HG03135 (cell line): Measurements from ENCODE around the gene SLC7A6OS.

Experiments
- ATAC-seq: cut with Tn5 transposase; IDR thresholded peaks from one replicate; pipeline ENCODE4 v1.9.1; 2021; ENCODE audit warnings: mild to moderate bottlenecking, moderate library complexity; ENCODE audit not compliant: unreplicated experiment

Gene SLC7A6OS

DNA sequence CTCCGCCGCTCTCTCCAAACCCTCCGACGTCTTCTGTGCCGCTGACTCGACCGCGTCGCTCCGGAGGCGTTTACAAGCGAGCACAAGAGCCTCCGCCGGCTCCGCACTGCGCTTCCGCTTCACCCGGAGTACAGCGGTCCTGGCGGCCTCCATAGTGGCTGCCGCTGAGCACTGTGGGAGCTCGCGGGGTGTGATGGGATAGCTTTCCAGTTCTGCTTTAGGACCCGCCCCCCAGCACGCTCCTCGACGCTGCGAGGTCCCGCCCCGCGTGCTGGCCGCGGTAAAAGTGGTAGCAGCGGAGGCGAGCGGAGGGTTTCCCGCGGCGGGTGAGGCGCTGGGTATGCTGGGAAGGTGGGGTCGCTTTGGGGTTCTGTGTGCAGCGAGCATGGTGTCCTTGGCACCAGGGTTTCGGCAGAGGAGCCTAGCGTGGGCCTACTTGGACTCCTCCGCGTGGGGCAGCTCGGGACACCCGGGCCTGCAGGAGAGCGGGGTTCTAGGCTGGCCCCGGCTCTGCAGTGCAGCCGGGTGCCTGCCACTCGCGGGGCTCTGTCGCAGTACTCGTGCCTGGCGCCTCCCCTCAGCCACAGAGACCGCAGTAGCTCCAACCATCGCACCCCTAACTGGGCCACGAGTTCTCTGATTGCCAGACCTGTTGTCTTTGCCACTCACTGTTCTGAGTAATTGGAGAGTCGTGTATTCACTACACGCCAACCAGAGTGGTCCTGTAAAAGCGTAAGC lies at the start of gene SLC7A6OS, which contains the start of gene PRMT7:
TSS of gene SLC7A6OS (minus strand) at position 173 of the 738 bp plus-strand sequence. CDS start at position 153, 20 bp downstream.
TSS of gene PRMT7 (plus strand) at position 246 of the 738 bp plus-strand sequence. CDS start 4,961 bp downstream, outside the sequence.
- peak; percentile 86 for ATAC-seq

DNA sequence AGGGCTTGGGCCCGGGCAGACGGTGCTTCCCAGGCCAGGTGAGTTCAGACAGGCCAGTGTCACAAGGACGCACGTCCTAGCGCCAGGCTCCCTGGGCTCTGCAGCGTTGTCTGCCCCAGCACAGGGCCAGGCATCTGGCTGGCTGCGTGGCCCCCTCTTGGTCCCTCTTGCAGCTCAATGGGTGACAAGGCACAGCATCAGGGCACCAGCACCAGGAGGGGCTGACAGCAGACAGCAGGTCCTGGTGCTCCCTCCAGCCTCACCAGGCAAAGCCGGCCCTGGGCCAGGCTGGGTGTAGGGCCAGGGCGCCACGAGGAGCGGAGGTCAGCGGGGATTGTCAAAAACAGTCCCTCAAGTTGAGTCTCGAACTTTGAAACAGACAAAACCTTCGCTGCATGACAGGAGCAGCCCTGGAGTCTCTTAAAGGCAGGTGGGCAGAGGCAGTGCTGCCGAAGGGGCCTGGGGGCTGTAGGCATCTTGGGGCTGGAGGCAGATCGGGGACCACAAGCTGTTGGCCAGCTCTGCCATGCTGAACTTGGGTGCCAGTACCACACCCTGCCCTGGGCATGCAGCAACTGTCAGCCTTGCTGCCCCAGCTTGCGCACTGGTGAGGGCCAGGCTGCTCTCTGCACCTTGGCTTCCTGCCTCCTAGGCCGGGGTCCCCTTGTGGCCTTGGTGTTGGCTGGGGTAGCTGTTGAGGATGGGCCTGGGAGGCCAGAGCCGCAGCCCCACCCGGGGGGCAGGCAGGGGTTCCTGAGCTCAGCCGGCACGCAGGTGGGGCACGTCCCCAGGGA lies 48.8 kb upstream of the SLC7A6OS start:
- ATAC-seq, result no peak

DNA sequence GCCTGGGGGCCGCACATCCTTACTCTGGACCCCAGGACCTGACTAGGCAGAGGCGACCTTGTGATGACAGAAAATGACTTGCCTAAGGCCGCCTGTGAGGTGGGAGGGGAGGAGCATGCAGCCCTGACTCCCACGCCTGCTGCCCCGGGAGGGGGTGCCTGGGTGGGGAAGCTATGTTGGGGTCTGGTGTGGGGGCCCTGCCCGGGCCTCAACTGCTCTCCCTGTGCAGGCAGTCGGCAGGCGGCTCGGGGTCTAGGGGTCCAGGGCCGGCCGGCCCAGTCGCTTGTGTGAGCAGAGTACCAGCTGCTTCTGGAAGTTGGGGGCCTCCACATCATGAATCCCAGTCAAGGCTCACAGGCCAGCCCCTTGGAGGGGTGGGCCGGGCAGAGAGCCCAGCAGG lies 48.2 kb upstream of the SLC7A6OS start:
- no peak for ATAC-seq

DNA sequence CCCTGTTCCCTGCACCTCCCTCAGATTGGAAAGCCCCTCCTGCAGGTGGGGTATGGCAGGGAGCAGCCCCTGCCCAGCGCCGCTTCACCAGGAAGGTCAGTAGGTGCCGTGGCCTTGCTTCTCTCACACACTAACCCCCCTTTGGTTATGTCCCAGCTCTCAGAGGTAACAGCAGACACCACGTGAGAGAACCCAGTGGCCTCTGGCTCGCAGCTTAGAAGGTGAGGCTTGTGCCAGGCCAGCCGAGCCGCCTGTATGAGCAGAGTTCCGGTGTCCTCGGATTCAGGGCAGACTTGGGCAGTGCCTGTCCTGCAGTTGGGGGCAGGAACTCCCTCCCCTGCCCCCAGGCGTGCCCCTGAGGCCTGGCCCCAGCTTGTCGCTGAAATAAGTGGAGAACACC lies 47.2 kb upstream of the SLC7A6OS start:
- ATAC-seq, result no peak

DNA sequence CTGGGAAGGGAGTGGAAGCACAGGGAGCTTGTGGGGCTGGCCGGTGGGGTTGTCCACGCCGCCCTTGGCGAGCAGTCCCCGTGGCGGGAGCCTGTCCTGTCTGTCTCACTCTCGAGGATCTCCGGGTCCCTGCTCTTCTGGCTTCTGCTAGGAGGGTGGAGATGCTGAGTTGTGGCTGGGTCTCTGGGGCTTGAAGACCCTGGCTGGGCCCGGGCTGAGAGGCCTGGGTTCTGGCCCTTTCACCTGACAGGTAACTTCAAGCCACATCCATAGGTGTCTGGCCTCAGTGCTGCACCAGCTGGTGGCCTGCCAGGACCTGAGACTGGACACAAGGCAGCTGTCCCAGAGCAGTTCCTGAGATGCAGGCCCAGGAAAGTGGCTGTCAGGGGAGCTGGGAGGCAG lies 46.8 kb upstream of the SLC7A6OS start:
- no peak for ATAC-seq

DNA sequence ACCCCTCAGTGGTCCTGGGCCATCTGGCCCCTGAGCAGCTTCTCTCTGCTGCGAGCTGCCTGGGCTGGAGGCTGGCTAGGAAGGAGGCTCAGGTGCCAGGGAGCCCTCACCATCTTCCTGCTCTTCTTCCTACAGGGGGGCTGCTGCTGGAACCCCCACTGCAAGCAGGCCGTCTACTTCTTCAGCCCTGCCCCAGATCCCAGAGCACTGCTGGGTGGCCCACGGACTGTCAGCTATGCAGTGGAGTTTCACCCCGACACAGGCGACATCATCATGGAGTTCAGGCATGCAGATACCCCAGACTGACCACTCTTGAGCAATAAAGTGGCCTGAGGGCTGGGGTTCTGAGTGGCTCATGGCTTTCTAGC lies 46.2 kb upstream of the SLC7A6OS start:
- ATAC-seq, result no peak

DNA sequence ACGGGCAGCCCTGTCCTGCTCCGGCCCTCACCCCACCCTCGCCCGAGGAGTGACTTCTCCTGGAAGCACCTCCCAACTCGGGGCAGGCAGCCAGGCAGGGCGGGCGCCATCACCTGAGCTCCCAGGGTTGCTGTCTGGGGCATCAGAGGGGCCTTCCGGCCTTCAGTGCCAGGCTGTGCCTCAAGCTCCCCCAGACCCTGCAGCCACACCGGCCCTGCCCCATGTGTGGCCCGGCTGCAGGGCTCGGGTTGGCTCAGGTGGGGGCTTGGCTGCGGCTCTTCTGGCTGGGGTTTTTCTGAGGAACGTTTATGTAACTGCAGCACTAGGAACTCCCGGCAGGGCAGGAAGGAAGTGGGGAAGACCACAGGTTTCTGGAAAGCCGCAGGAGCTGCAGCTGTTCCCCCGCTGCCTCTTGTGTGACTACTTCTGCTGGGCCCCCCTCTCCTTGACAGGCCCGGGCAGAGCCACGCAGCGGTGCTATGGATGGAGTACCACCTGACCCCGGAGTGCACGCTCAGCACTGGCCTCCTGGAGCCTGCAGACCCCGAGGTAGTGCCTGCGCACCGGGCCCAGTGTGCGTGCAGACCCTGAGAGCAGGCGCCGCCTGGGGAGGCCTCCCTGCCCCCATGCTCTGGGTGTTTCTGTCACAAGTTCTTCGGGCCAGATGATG lies 45.6 kb upstream of the SLC7A6OS start:
- ATAC-seq, result peak; percentile 77

DNA sequence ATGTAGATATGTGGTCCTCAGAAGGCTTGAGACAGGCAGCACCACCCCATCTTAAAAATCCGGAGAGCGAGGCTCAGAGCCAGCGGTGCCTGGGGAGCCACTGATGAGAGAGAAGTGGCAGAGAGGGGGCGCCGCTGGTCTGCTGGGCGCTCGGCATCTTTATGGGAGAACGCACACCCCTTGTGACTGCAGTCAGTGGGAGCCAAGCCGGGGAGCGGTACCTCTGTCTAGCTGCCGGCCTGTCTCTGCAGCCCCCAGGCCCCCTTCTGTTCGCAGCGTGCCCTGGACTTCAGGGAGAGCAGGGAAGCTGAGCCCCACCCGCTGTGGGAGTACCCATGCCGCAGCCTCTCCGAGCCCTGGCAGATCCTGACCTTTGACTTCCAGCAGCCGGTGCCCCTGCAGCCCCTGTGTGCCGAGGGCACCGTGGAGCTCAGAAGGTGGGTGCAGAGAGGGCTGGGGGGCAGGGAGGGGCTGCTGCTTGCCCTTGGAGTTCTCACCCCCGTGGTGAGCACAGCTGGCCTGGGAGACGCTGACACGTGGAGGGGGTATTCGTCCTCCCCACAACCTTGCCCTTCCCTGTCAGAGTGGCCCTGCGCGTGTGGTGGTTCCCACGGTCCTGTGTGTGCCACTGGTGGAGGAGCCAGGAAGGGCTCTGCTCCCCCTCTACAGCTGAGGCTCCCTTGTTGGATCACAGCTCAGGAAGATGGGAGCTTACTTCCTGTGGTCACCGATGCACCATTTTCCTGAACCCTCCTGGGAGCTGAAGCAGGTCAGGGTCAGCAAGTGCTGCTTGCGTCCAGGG lies 44.9 kb upstream of the SLC7A6OS start:
- peak; percentile 20 for ATAC-seq

DNA sequence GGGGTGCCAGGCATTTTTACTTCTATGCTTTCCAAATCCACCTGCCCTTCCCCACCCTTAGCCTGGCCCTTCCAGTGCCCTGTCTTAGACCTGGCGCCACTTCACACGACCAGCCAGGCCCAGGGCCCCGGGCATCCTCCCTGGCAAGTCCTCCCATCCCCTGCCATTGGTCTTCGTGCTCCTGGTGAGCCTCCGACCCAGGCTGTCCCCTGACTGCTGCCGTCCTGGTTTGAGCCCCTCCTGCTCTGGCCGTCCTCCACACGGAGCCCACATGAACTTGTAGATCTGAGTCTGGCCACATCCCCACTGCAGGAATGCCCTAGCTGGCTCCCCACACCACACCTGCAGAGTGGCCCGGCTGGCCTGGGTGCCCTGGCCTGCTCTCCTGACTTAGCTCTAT lies 44.1 kb upstream of the SLC7A6OS start:
- no peak for ATAC-seq

DNA sequence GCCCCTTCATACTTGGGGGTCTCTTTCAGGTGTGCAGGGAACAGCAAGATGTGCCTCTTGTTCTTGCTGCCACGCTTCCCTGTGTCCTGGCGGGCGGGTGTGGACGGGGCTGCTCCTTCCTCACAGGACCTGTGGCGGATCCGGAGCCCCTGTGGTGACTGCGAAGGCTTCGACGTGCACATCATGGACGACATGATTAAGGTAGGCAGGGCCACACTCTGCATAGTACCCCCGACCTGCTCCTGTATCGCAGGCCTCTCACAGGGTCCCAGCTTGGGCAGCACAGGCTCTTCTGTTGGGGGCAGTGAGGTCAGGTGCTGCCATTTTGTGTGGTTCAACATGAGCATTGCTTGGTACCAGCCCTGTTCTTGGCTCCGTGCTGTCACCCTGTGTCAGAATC lies 42.6 kb upstream of the SLC7A6OS start:
- no peak for ATAC-seq

DNA sequence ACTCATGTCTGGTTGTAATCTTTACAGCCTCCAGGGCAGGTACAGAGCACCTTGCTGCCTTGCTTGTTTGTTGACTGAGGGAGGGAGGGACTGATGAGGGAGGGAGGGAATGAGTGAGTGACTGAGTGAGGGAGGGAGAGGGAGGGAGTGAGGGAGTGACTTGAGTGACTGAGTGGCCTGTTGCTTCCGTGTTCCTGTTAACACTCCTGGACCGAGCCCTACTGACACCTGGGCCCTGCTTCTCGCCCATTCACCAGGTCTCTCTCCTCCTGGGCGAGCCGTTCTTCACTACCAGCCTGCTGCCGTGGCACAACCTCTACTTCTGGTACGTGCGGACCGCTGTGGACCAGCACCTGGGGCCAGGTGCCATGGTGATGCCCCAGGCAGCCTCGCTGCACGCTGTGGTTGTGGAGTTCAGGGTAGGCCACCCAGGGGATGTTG lies 41.3 kb upstream of the SLC7A6OS start:
- no peak for ATAC-seq

DNA sequence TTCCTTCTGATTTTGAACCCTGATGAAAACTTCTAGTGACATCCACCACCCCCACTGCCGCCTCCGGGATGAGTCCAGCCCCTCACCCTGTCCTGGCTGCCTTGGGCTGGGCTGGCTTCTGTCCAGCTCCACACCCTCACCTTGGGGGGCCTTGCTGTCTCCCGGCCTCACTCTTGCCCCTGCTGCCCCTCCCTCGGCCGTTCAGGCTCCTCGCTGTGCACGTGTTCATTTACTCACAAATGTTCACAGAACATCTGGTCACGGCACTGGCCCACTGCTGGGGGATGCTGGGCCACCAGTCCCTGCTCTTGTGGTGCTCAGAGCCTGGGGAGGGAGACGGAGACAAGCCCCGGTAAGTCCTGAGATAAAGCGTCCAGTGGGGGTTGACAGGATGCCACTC lies 40.7 kb upstream of the SLC7A6OS start:
- no peak for ATAC-seq

DNA sequence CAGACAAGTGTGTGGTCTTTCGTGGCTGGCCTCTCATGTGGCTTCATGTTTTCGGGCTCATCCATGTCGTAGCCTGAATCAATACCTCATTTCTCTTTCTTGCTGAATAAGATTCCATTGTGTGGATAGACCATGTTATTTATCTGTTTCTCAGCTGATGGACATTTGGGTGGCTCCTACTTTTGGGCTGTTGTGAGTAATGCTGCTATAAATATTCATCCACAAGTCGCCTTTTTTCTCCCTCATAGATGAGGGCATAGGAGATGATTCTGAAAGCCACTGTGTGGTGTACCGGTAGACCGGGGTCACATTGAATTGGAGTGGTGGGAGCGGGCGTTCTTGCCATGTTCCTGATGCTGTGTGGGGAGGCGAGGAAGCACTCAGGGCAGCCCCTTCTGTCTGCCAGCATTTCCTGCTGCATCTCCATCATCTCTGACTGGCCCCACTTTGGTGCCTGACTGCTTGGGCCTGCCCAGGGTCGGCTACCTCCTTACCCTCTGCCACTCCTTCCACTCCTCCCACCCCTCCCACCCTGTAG lies 40.1 kb upstream of the SLC7A6OS start:
- ATAC-seq, result no peak

DNA sequence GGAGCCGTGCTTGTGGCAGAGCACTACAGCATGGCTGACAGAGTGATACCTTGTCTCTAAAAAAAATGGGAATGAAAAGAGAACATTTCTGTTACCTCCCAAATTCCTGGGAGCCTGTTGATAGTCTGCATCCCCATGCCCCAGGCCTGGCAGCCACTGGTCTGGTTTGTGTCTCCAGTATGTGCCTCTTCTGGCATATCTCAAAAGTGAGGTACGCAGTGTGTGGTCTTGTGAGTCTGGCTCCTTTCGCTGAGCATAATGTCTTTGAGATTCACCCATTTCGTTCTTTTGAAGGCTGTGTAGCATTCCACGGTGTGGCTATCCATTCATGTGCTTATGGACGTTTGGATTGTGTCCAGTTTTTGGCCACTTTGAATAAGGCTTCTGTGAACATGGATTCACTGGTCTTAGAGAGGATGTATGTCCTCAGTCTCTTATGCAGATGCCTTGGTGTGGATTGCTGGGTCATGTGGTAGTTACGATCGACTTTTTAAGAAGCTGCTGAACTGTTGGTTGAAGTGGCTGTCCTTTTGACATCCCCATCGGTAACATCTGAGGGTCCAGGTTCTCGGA lies 39.2 kb upstream of the SLC7A6OS start:
- no peak for ATAC-seq

DNA sequence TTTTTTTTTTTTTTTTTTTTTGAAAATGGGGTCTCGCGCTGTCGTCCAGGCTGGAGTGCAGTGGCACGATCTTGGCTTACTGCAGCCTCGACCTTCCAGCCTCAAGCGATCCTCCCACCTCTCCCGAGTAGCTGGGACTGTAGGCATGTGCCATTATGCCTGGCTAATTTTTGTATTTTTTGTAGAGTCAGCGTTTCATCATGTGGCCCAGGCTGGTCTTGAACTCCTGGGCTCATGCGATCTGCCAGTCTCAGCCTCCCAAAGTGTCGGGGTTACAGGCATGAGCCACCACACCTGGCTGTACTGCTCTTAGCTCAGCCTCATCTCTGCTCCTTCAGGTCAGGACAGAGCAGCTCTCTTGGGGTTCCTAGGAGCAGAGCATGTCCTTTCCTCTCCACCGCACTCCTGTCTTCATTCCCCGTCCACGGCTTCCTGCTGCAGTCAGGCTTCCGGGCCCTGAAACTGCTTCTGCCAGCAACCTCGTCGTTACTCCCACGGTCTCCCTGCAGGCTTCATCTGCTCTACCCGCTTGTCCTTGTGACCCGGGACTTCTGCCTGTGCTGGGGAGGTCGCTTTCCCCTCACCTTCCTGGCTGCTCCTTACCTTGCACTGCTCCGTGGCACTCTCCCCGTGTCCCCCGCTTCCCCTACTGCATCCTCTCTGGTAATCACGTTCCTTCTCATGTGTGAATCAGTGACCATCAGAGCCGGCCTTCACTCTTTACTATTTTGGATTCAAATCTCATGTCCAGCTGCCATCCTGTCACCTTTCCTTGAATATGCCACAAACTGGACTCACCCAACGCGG lies 38.1 kb upstream of the SLC7A6OS start:
- no peak for ATAC-seq

DNA sequence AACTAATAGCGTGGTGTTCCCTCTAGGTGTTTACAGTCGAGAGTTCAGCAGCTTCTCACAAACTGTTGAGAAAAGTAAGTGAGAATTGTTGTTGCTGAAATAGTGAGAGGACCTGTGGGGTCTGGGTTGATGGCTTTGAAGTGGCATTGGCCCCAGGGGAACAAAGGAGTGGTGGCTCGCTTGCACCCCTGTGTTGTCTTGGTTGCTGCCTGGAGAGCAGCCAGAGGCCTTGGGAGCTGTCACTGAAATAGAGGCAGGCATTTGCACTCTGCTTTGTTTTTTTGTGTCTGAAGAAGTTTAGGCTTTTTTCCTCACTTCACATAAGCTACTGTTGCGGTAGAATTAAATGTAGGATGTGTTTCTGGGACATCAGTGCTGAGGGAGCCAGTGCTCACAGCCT lies 36.9 kb upstream of the SLC7A6OS start:
- ATAC-seq, result no peak

DNA sequence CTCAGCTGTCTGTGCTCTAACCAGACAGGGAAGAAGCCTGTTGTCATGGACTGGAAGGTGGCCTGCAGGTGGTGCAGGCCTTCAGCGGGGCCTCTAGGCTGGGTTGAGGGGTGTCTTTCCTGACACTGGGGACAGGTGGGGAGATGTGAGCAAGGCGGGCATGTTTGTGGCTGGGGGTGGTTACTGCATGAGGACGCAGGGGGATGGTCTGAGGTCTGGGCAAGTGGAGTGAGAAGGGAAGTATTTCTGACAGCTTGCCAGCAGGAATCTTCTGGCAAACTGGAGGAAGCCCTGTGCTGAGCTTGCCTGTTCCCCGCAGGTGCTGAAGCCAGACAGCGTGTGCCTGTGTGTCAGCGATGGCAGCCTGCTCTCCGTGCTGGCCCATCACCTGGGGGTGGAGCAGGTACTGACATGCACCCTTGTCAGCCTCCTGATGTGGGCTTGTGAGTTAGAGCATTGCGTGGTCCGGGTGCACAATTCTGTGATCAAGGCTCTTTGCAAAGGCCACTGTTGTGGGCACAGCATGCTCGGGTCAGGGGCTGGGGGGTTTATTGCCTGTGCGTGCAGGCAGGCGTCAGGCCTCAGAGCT lies 36.2 kb upstream of the SLC7A6OS start:
- ATAC-seq, result no peak

DNA sequence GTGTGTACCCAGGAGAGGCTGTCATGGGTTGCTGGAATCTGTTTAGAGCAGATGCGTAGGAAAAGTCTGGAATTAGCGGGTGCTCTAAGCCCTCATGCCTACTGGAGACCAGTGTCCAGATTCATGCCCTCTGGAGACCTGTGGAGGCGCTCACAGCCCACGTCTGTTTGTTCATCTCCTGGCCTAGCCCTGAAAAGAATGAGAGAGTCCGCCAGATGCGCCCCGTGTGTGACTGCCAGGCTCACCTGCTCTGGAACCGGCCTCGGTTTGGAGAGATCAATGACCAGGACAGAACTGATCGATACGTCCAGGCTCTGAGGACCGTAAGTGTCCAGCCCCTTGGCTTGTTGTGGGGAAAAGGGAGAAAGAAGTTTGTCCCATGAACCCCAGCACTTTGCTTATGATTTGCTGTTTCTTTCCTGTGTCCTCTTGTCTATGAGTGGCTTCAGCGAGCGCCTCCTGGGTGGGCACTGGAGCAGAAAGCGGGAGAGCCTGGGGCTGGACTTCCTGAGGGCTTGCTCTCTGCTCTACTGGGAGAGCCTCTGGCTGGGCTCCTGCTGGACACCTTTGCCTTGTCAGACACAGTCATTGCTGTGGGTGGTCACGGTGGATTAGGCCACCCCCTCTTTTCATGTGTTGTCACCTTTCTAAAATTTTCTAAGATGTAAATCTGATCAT lies 35.4 kb upstream of the SLC7A6OS start:
- ATAC-seq, result no peak
